NK-92 treated with Interleukin-12 subunit alpha and Interleukin-12 subunit beta, amount 100 ng/mL, for 24 hours (cell line): ENCODE results near the gene NUTM2E.
"Not testable (repeated sequence)": the region's sequence is repeated elsewhere in the genome, so short reads cannot be mapped to it uniquely, and the experiment has no call there.

Source experiments
- DNase-seq: peaks from one replicate; lab custom pipeline; 2025; lab: John Stamatoyannopoulos, UW

The NUTM2E gene

GRCh38 chr10:79866903-79867551 is 40.5 kb downstream of the NUTM2E start:
- DNase-seq, result not testable (repeated sequence)

- not testable (repeated sequence) for DNase-seq
Measured at GRCh38 chr10:79868023-79868422, 41.5 kb downstream of the NUTM2E start.

GRCh38 chr10:79869439-79870097 is 43.0 kb downstream of the NUTM2E start:
- not testable (repeated sequence) for DNase-seq

GRCh38 chr10:79871729-79872128 is 45.2 kb downstream of the NUTM2E start:
- DNase-seq, result not testable (repeated sequence)
